CD14-positive monocyte (primary cell): ENCODE data around the gene MDN1. TPM values are rescaled to one million over a fixed set of nuclear protein-coding genes. Genes with fewer than 3 reads are reported as not detected.

Experiments
- DNase-seq, 3 donors: peaks; one replicate each; pipeline ENCODE4 v3.0.0-alpha.2; 2011 to 2022
- H2AFZ ChIP-seq: 2 replicates; pipeline ENCODE4 v1.6.0; 2012; ENCODE audit warnings: mild to moderate bottlenecking, low read depth, low read length, inconsistent platforms; ENCODE audit not compliant: insufficient read depth, poor library complexity, severe bottlenecking
- H3K27ac ChIP-seq, 2 donors: 1 replicate in 1 of 2; 2 replicates in 1 of 2; pipeline ENCODE4 v1.5.1; 2012 to 2013; ENCODE audit warnings: low read length in 2 of 2, control low read depth in 1 of 2, inconsistent platforms in 1 of 2, low read depth in 1 of 2, mild to moderate bottlenecking in 1 of 2
- H3K27me3 ChIP-seq, 2 donors: one replicate each; pipeline versions ENCODE4 v1.6.0 to v1.6.1; 2011 to 2013; ENCODE audit warnings: low read length in 2 of 2; ENCODE audit not compliant: control insufficient read depth in 2 of 2, insufficient read depth in 2 of 2
- H3K36me3 ChIP-seq, 2 donors: replicated peaks in 1 of 2; 1 replicate in 1 of 2; 2 replicates in 1 of 2; pipeline versions ENCODE4 v1.5.1 to v1.6.1; 2012 to 2013; ENCODE audit warnings: low read length in 2 of 2, control low read depth in 1 of 2, inconsistent platforms in 1 of 2, mild to moderate bottlenecking in 1 of 2; ENCODE audit not compliant: insufficient read depth in 2 of 2, control insufficient read depth in 1 of 2
- H3K4me1 ChIP-seq, 2 donors: 1 replicate in 1 of 2; 2 replicates in 1 of 2; pipeline versions ENCODE4 v1.5.1 to v1.6.1; 2012 to 2013; ENCODE audit warnings: low read length in 2 of 2, control low read depth in 1 of 2, inconsistent platforms in 1 of 2, mild to moderate bottlenecking in 1 of 2, moderate library complexity in 1 of 2; ENCODE audit not compliant: insufficient read depth in 2 of 2, control insufficient read depth in 1 of 2
- H3K4me2 ChIP-seq: replicated peaks from 2 replicates; pipeline ENCODE3; 2012; ENCODE audit warnings: low read length, moderate library complexity, mild to moderate bottlenecking; ENCODE audit not compliant: poor library complexity, severe bottlenecking; ENCODE audit errors: extremely low read depth
- H3K4me3 ChIP-seq, 3 experiments: fragments of 200-600 bp in 1 of 3; sonication (generic) in 1 of 3; replicated peaks in 1 of 3; 1 replicate in 2 of 3; 2 replicates in 1 of 3; pipeline ENCODE4 v1.5.1; 2011 to 2013; ENCODE audit warnings: low read length in 3 of 3, mild to moderate bottlenecking in 3 of 3, control low read depth in 2 of 3, low read depth in 2 of 3, inconsistent platforms in 1 of 3, moderate library complexity in 1 of 3
- H3K79me2 ChIP-seq: 2 replicates; pipeline ENCODE4 v1.6.0; 2012; ENCODE audit warnings: mild to moderate bottlenecking, control low read depth, inconsistent platforms, low read length, moderate library complexity; ENCODE audit not compliant: insufficient read depth
- H3K9ac ChIP-seq: 2 replicates; pipeline ENCODE4 v1.6.0; 2017; ENCODE audit warnings: low read length, mild to moderate bottlenecking; ENCODE audit not compliant: insufficient read depth, poor library complexity, severe bottlenecking
- H3K9me3 ChIP-seq, 2 donors: replicated peaks in 1 of 2; 1 replicate in 1 of 2; 2 replicates in 1 of 2; pipeline versions ENCODE4 v1.5.1 to v1.6.1; 2012 to 2013; ENCODE audit warnings: low read length in 2 of 2, control low read depth in 1 of 2; ENCODE audit not compliant: control insufficient read depth in 1 of 2, insufficient read depth in 1 of 2
- H4K20me1 ChIP-seq: 2 replicates; pipeline ENCODE4 v1.6.0; 2012; ENCODE audit warnings: mild to moderate bottlenecking, low read length, control low read depth, moderate library complexity; ENCODE audit not compliant: insufficient read depth
- H3K27ac Mint-ChIP-seq, 7 donors: one replicate each; pipeline ENCODE4 v1.8.0; 2020; ENCODE audit warnings: mild to moderate bottlenecking in 7 of 7, mixed read lengths in 7 of 7, moderate library complexity in 6 of 7, inconsistent platforms in 2 of 7
- H3K27me3 Mint-ChIP-seq, 3 donors: one replicate each; pipeline ENCODE4 v1.8.0; 2021 to 2022; ENCODE audit warnings: low read depth in 3 of 3, mild to moderate bottlenecking in 3 of 3, mixed read lengths in 3 of 3, moderate library complexity in 3 of 3, inconsistent platforms in 1 of 3
- H3K36me3 Mint-ChIP-seq, 2 donors: one replicate each; pipeline ENCODE4 v1.8.0; 2020; ENCODE audit warnings: mixed read lengths in 2 of 2, inconsistent platforms in 1 of 2, mild to moderate bottlenecking in 1 of 2
- H3K4me1 Mint-ChIP-seq: one replicate; pipeline ENCODE4 v1.8.0; 2020; ENCODE audit warnings: mild to moderate bottlenecking, mixed read lengths
- H3K4me3 Mint-ChIP-seq, 2 donors: one replicate each; pipeline ENCODE4 v1.8.0; 2020; ENCODE audit warnings: mild to moderate bottlenecking in 2 of 2, mixed read lengths in 2 of 2, moderate library complexity in 1 of 2
- H3K9me3 Mint-ChIP-seq, 7 donors: one replicate each; pipeline ENCODE4 v1.8.0; 2020 to 2022; ENCODE audit warnings: mixed read lengths in 7 of 7, mild to moderate bottlenecking in 6 of 7, moderate library complexity in 6 of 7, inconsistent platforms in 2 of 7
- CTCF ChIP-seq: fragments of 200-600 bp; IDR thresholded peaks from one replicate; pipeline ENCODE4 v1.8.0; 2022; ENCODE audit warnings: antibody characterized with exemption, mild to moderate bottlenecking
- WGBS: methylation state at CpG from one replicate; pipeline ENCODE4 v1.1.5; 2013; ENCODE audit warnings: missing lambda C conversion rate; ENCODE audit not compliant: insufficient coverage; 5-methylcytosine and 5-hydroxymethylcytosine counted together
- intact Hi-C, 2 donors: fragments of 100-400 bp; cut with micrococcal nuclease; formaldehyde crosslinking; loops; one replicate each; pipeline versions ENCODE4 v1.15.0 to v1.15.1; 2023
- polyA plus RNA-seq, 3 donors: library from polyadenylated mRNA; depleted of rRNA in 1 of 3; unstranded in 2 of 3; stranded (reverse) in 1 of 3; fragments of 300-500 nt in 2 of 3; fragments of >200 nt in 1 of 3; fragmentation: Illumina TruSeq in 2 of 3; gene quantifications; 1 replicate in 2 of 3; 2 replicates in 1 of 3; pipeline ENCODE4 v1.2.3, GENCODE V29; 2012 to 2021

Gene MDN1
- polyA plus RNA-seq, 3 donors: 0.61 to 6.6 (median 1.8) TPM

DNA sequence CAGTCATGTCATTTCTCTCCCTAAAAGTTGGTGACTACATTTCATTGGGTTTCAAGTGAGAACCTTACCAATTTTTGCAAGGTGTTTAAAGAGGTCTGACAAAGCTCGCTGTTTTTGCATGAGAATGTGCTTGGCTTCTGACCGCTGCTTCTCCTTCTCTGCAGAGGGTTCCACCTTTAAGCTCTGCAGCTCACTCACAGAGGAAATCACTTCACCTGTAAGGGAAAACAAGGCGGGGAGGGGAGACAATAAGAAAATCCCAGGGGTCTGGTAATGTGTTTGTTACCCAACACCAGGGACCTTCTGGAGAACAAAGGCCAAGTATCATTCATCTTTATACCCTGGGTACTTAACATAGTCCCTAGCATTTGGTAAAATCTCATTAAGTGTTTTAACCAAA is 141.1 kb downstream of the MDN1 start:
- peaks cover 84 to 85% of the 10 kb centered on the region in 2 donors for H3K36me3 Mint-ChIP-seq
- no peaks in the 10 kb centered on the region for H3K4me1 Mint-ChIP-seq
- Histone ChIP-seq H3K4me2 (no peak overlapping the region), H3K27me3 (no peaks in the 10 kb centered on the region), H3K4me3 (no peak overlapping the region), H3K79me2 (no peaks in the 10 kb centered on the region), H3K9ac (no peak overlapping the region), H4K20me1 (no peaks in the 10 kb centered on the region), H3K27ac (no peak overlapping the region), H3K9me3 (no peaks in the 10 kb centered on the region), H3K4me1 (no peaks in the 10 kb centered on the region), H2AFZ (no peak overlapping the region), H3K36me3 (peaks cover 74 to 94% of the 10 kb centered on the region in 2 donors)
- DNase-seq: no peak
- intact Hi-C loops: no loop called here
- no peak overlapping the region for H3K4me3 Mint-ChIP-seq
- no CpG with 5 or more reads among the region's 3 CpGs for WGBS
- no peak overlapping the region for H3K27ac Mint-ChIP-seq
- TF ChIP-seq CTCF: no peak
- no peaks in the 10 kb centered on the region for H3K9me3 Mint-ChIP-seq
- no peaks in the 10 kb centered on the region for H3K27me3 Mint-ChIP-seq

DNA sequence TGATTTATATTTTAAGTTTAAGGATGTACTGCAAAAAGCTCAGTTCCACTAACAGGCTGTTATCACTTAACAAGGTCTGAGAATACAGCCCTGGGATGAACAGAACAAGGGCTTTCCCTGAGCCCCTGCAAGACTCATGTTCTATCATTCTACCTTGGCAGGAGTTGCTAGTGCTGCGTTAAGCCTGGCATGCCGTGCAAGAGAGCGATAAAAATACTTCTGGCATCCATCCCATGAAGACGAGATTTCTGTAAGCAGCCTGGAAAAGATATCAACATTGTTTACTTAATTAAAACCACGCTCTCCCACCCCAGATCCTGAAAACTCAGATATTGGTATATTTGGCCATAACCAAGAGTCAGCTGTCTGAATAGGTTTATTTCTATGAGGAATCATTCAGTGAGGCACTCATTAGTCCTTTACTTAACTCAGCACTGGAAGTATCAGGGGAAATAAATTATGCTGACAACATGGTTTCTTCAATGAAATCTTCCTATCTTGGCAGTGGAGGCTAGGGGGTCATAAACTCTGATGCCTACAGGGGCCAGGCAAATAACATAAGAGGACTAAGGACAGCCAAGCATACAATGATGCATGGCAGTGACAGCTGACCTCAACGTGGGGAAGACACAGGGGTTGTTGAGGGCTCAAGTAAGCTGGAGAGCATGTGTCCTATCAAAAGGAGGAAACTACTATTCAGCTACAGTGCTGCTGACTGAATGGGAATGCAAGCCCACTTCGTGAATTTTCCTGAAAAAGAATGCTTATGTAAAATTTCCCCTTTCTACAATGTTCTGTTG is 143.4 kb downstream of the MDN1 start:
- no peaks in the 10 kb centered on the region for H3K4me1 ChIP-seq
- no peaks in the 10 kb centered on the region for H4K20me1 ChIP-seq
- peaks cover 81 to 95% of the 10 kb centered on the region in 2 donors for H3K36me3 ChIP-seq
- no peaks in the 10 kb centered on the region for H3K27me3 ChIP-seq
- intact Hi-C loops: no loop called here
- H3K4me2 ChIP-seq: no peak overlapping the region
- H3K9ac ChIP-seq: no peak overlapping the region
- DNase-seq: no peak
- H2AFZ ChIP-seq: no peak overlapping the region
- Mint-ChIP-seq H3K27ac (no peak overlapping the region), H3K4me1 (no peaks in the 10 kb centered on the region), H3K27me3 (no peaks in the 10 kb centered on the region), H3K9me3 (no peaks in the 10 kb centered on the region), H3K4me3 (no peak overlapping the region), H3K36me3 (peaks cover 82 to 83% of the 10 kb centered on the region in 2 donors)
- no peaks in the 10 kb centered on the region for H3K9me3 ChIP-seq
- 89% methylated on average over 3 of the region's 7 CpGs for WGBS
- no peak for TF ChIP-seq CTCF
- no peak overlapping the region for H3K27ac ChIP-seq
- no peak overlapping the region for H3K4me3 ChIP-seq
- no peaks in the 10 kb centered on the region for H3K79me2 ChIP-seq
